Kidney (tissue), 14 donors: ENCODE measurements around the gene IZUMO1. TPM values are rescaled to one million over a fixed set of nuclear protein-coding genes. Genes with fewer than 3 reads are reported as not detected.

ENCODE experiments used
- DNase-seq, 5 donors: peaks; one replicate each; pipeline ENCODE4 v3.0.0-alpha.2; 2013 to 2020
- FAIRE-seq: peaks from 2 replicates; lab custom pipeline; 2012; peaks lifted over from hg19 to GRCh38; lab: Jason Lieb, UNC
- H3K27ac ChIP-seq, 2 donors: one replicate each; pipeline ENCODE4 v1.7.0; 2013; ENCODE audit warnings: low read depth in 2 of 2, low read length in 2 of 2, inconsistent platforms in 1 of 2
- H3K27me3 ChIP-seq: one replicate; pipeline ENCODE4 v1.7.1; 2013; ENCODE audit warnings: low read length, inconsistent platforms; ENCODE audit not compliant: control insufficient read depth, insufficient read depth
- H3K36me3 ChIP-seq, 3 donors: one replicate each; pipeline versions ENCODE4 v1.7.0 to v1.7.1; 2013; ENCODE audit warnings: low read length in 3 of 3, control low read depth in 1 of 3, inconsistent platforms in 1 of 3; ENCODE audit not compliant: insufficient read depth in 3 of 3, control insufficient read depth in 2 of 3
- H3K4me1 ChIP-seq, 3 donors: one replicate each; pipeline versions ENCODE4 v1.7.0 to v1.7.1; 2013; ENCODE audit warnings: low read length in 3 of 3, inconsistent platforms in 1 of 3, low read depth in 1 of 3; ENCODE audit not compliant: control insufficient read depth in 2 of 3, insufficient read depth in 2 of 3
- H3K4me3 ChIP-seq, 3 donors: one replicate each; pipeline versions ENCODE4 v1.7.0 to v1.8.1; 2013; ENCODE audit warnings: low read length in 3 of 3, control low read depth in 1 of 3, inconsistent platforms in 1 of 3
- H3K9ac ChIP-seq, 3 donors: one replicate each; pipeline versions ENCODE4 v1.7.0 to v1.7.1; 2013; ENCODE audit warnings: low read length in 3 of 3, control low read depth in 1 of 3, inconsistent platforms in 1 of 3
- H3K9me3 ChIP-seq, 3 donors: one replicate each; pipeline versions ENCODE4 v1.7.0 to v1.7.1; 2013; ENCODE audit warnings: low read length in 3 of 3, control low read depth in 1 of 3, inconsistent platforms in 1 of 3; ENCODE audit not compliant: control insufficient read depth in 2 of 3, insufficient read depth in 1 of 3
- CTCF ChIP-seq: IDR thresholded peaks from 3 replicates; pipeline ENCODE4 v1.5.1; 2012; ENCODE audit warnings: mild to moderate bottlenecking, moderate library complexity, borderline replicate concordance; ENCODE audit not compliant: insufficient read depth; ENCODE audit errors: extremely low read depth
- intact Hi-C: fragments of 100-400 bp; cut with DNase I; formaldehyde crosslinking; loops from one replicate; pipeline ENCODE4 v1.11.1; 2022
- polyA plus RNA-seq: library from polyadenylated mRNA; stranded (reverse); fragments of 350-450 nt; fragmentation: Illumina TruSeq; extraction: RNeasy Lipid Tissue Mini Kit (QIAGEN cat#74804); gene quantifications from one replicate; pipeline ENCODE4 v1.2.3, GENCODE V29; 2014; ENCODE audit warnings: low read depth, low replicate concordance; ENCODE audit not compliant: insufficient read depth
- total RNA-seq: library from RNA; stranded (reverse); fragmentation: NEBNext Ultra II Directional; extraction: Animal tissue kit (Norgen Biotek cat#: 25700); gene quantifications from one replicate; pipeline ENCODE4 v1.2.1, GENCODE V29; 2021
- donor health status: control.
- donor health status: control.
- donor health status: control.
- donor health status: control.
- donor health status: control.
- donor health status: DM: yes; HTN: yes; CAD: no.
- donor health status: Normal renal cell carcinoma (clear cell type).

The IZUMO1 gene
- total and polyA plus RNA-seq, 2 donors from 2014 or later = 0.79 TPM; not detected in 1

GRCh38 chr19:48737360-48737998, 9.2 kb downstream of the IZUMO1 start:
- no peak overlapping the region for H3K4me3 ChIP-seq
- TF ChIP-seq CTCF = no peak
- H3K27ac ChIP-seq = no peak overlapping the region
- H3K9ac ChIP-seq = no peak overlapping the region
- peak in 2 of 5 donors; percentile 39 to 78 for DNase-seq
- H3K36me3 ChIP-seq = no peaks in the 10 kb centered on the region
- no peaks in the 10 kb centered on the region for H3K9me3 ChIP-seq
- no peaks in the 10 kb centered on the region for H3K27me3 ChIP-seq
- intact Hi-C loops = no loop called here
- no peak for FAIRE-seq
- peaks cover 0 to 9% (median 0%) of the 10 kb centered on the region in 3 donors for H3K4me1 ChIP-seq

GRCh38 chr19:48735031-48735615, 11.6 kb downstream of the IZUMO1 start:
- no peaks in the 10 kb centered on the region for H3K9me3 ChIP-seq
- peaks cover 0 to 9% (median 0%) of the 10 kb centered on the region in 3 donors for H3K4me1 ChIP-seq
- H3K36me3 ChIP-seq = no peaks in the 10 kb centered on the region
- TF ChIP-seq CTCF = no peak
- no peak overlapping the region for H3K4me3 ChIP-seq
- no peak overlapping the region for H3K27ac ChIP-seq
- FAIRE-seq (no peak), DNase-seq (peak; percentile 56 to 78 (median 70))
- H3K9ac ChIP-seq = no peak overlapping the region
- intact Hi-C loops = no loop called here
- H3K27me3 ChIP-seq = no peaks in the 10 kb centered on the region

- DNase-seq (no peak), FAIRE-seq (no peak)
- H3K9ac ChIP-seq = no peak overlapping the region
- intact Hi-C loops = no loop called here
- no peaks in the 10 kb centered on the region for H3K27me3 ChIP-seq
- no peak overlapping the region for H3K4me3 ChIP-seq
- H3K9me3 ChIP-seq = no peaks in the 10 kb centered on the region
- H3K27ac ChIP-seq = no peak overlapping the region
- no peak for TF ChIP-seq CTCF
- H3K4me1 ChIP-seq = peaks cover 0 to 6% (median 0%) of the 10 kb centered on the region in 3 donors
- H3K36me3 ChIP-seq = no peaks in the 10 kb centered on the region
Observed at GRCh38 chr19:48734625-48735024, 12.1 kb downstream of the IZUMO1 start.
